H9 (cell line): ENCODE data around the gene FBXO2. TPM values are rescaled to one million over a fixed set of nuclear protein-coding genes. Genes with fewer than 3 reads are reported as not detected.

Experiments used
- DNase-seq: peaks from one replicate; pipeline ENCODE4 v3.0.0-alpha.2; 2017
- H2AFZ ChIP-seq: one replicate; pipeline ENCODE4 v1.6.1; 2013; ENCODE audit warnings: mild to moderate bottlenecking, low read length, control low read depth, moderate library complexity
- H2AK5ac ChIP-seq: 2 replicates; pipeline ENCODE4 v1.6.1; 2013; ENCODE audit warnings: low read length, control low read depth, mixed read lengths; ENCODE audit not compliant: insufficient read length
- H2BK120ac ChIP-seq: one replicate; pipeline ENCODE4 v1.6.1; 2013; ENCODE audit warnings: low read depth, mild to moderate bottlenecking, low read length, control low read depth, inconsistent platforms; ENCODE audit not compliant: poor library complexity, severe bottlenecking
- H2BK12ac ChIP-seq: 2 replicates; pipeline ENCODE4 v1.6.1; 2013; ENCODE audit warnings: low read length, control low read depth, mixed read lengths, low read depth; ENCODE audit not compliant: insufficient read length
- H2BK15ac ChIP-seq: 2 replicates; pipeline ENCODE4 v1.6.1; 2013; ENCODE audit warnings: low read depth, low read length, control low read depth
- H2BK20ac ChIP-seq: one replicate; pipeline ENCODE4 v1.6.1; 2013; ENCODE audit warnings: low read depth, mild to moderate bottlenecking, low read length, control low read depth, inconsistent platforms; ENCODE audit not compliant: poor library complexity, severe bottlenecking
- H2BK5ac ChIP-seq: 2 replicates; pipeline ENCODE4 v1.6.1; 2013; ENCODE audit warnings: low read length, control low read depth, mixed read lengths; ENCODE audit not compliant: insufficient read length
- H3K14ac ChIP-seq: 2 replicates; pipeline ENCODE4 v1.6.1; 2013; ENCODE audit warnings: low read length, control low read depth; ENCODE audit not compliant: insufficient read depth
- H3K18ac ChIP-seq: 2 replicates; pipeline ENCODE4 v1.6.1; 2013; ENCODE audit warnings: low read depth, mild to moderate bottlenecking, mixed read lengths, low read length, control low read depth; ENCODE audit not compliant: insufficient read length
- H3K23ac ChIP-seq: 2 replicates; pipeline ENCODE4 v1.6.1; 2013; ENCODE audit warnings: low read length, control low read depth, mixed read lengths, low read depth; ENCODE audit not compliant: insufficient read length
- H3K23me2 ChIP-seq: 2 replicates; pipeline ENCODE4 v1.6.1; 2013; ENCODE audit warnings: low read depth, mild to moderate bottlenecking, mixed read lengths, low read length, control low read depth; ENCODE audit not compliant: insufficient read length, poor library complexity, severe bottlenecking
- H3K27ac ChIP-seq: 2 replicates; pipeline ENCODE4 v1.5.1; 2013; ENCODE audit warnings: low read length, control low read depth, mixed read lengths, low read depth; ENCODE audit not compliant: insufficient read length
- H3K27me3 ChIP-seq: 2 replicates; pipeline ENCODE4 v1.6.1; 2013; ENCODE audit warnings: low read length, control low read depth, inconsistent platforms; ENCODE audit not compliant: insufficient read depth
- H3K4ac ChIP-seq: 2 replicates; pipeline ENCODE4 v1.6.1; 2013; ENCODE audit warnings: low read depth, mild to moderate bottlenecking, control low read depth, inconsistent platforms, low read length, moderate library complexity
- H3K4me1 ChIP-seq: 2 replicates; pipeline ENCODE4 v1.6.1; 2013; ENCODE audit warnings: low read length, control low read depth, inconsistent platforms; ENCODE audit not compliant: insufficient read depth
- H3K4me2 ChIP-seq: 2 replicates; pipeline ENCODE4 v1.6.1; 2013; ENCODE audit warnings: low read length, control low read depth, mixed read lengths; ENCODE audit not compliant: insufficient read length, insufficient read depth
- H3K56ac ChIP-seq: 2 replicates; pipeline ENCODE4 v1.6.1; 2013; ENCODE audit warnings: low read depth, mild to moderate bottlenecking, mixed read lengths, low read length, control low read depth; ENCODE audit not compliant: insufficient read length
- H3K79me1 ChIP-seq: 2 replicates; pipeline ENCODE4 v1.6.1; 2013; ENCODE audit warnings: low read depth, mild to moderate bottlenecking, moderate library complexity, low read length, control low read depth, inconsistent platforms; ENCODE audit not compliant: insufficient read depth, poor library complexity, severe bottlenecking
- H3K79me2 ChIP-seq: 2 replicates; pipeline ENCODE4 v1.6.1; 2013; ENCODE audit warnings: low read length, control low read depth, inconsistent platforms; ENCODE audit not compliant: insufficient read depth
- H3K9ac ChIP-seq: 2 replicates; pipeline ENCODE4 v1.6.1; 2013; ENCODE audit warnings: low read length, control low read depth, mixed read lengths; ENCODE audit not compliant: insufficient read length; ENCODE audit errors: extremely low read depth
- H3K9me3 ChIP-seq: one replicate; pipeline ENCODE4 v1.6.1; 2013; ENCODE audit warnings: low read depth, low read length, inconsistent platforms; ENCODE audit not compliant: control insufficient read depth
- H3T11ph ChIP-seq: one replicate; pipeline ENCODE4 v1.6.1; 2013; ENCODE audit warnings: mild to moderate bottlenecking, low read length, control low read depth, inconsistent platforms
- H4K20me1 ChIP-seq: one replicate; pipeline ENCODE4 v1.6.1; 2013; ENCODE audit not compliant: control insufficient read depth, insufficient read length, insufficient read depth
- H4K5ac ChIP-seq: 2 replicates; pipeline ENCODE4 v1.6.1; 2013; ENCODE audit warnings: low read depth, mild to moderate bottlenecking, mixed read lengths, low read length, control low read depth; ENCODE audit not compliant: insufficient read length
- H4K8ac ChIP-seq: replicated peaks from 2 replicates; pipeline ENCODE4 v1.6.1; 2013; ENCODE audit warnings: low read length, control low read depth, mixed read lengths, low read depth; ENCODE audit not compliant: insufficient read length
- H4K91ac ChIP-seq: 2 replicates; pipeline ENCODE4 v1.6.1; 2013; ENCODE audit warnings: low read depth, mild to moderate bottlenecking, moderate library complexity, mixed read lengths, low read length, control low read depth; ENCODE audit not compliant: insufficient read length
- H3K27ac Mint-ChIP-seq, 3 experiments: 2 replicates in 2 of 3; 3 replicates in 1 of 3; pipeline ENCODE4 v1.8.0; 2020 to 2021; ENCODE audit warnings: mixed read lengths in 3 of 3, mild to moderate bottlenecking in 1 of 3, moderate library complexity in 1 of 3
- H3K27me3 Mint-ChIP-seq: 2 replicates; pipeline ENCODE4 v1.8.0; 2021; ENCODE audit warnings: low read depth, mild to moderate bottlenecking, moderate library complexity, mixed read lengths
- H3K36me3 Mint-ChIP-seq, 3 experiments: 2 replicates in 2 of 3; 3 replicates in 1 of 3; pipeline ENCODE4 v1.8.0; 2020 to 2021; ENCODE audit warnings: low read depth in 3 of 3, mixed read lengths in 3 of 3; ENCODE audit not compliant: insufficient read depth in 1 of 3
- H3K4me1 Mint-ChIP-seq, 2 experiments: 2 replicates each; pipeline ENCODE4 v1.8.0; 2020; ENCODE audit warnings: mixed read lengths in 2 of 2
- H3K4me3 Mint-ChIP-seq, 2 experiments: 2 replicates in 1 of 2; 3 replicates in 1 of 2; pipeline ENCODE4 v1.8.0; 2020 to 2021; ENCODE audit warnings: mild to moderate bottlenecking in 2 of 2, mixed read lengths in 2 of 2, moderate library complexity in 1 of 2
- H3K9me3 Mint-ChIP-seq, 2 experiments: 2 replicates in 1 of 2; 3 replicates in 1 of 2; pipeline ENCODE4 v1.8.0; 2020; ENCODE audit warnings: mild to moderate bottlenecking in 2 of 2, mixed read lengths in 2 of 2, moderate library complexity in 1 of 2
- WGBS: extraction: QIAGEN DNeasy Blood & Tissue Kit; methylation state at CpG from one replicate; pipeline ENCODE4 v1.1.7; 2013; ENCODE audit warnings: missing lambda C conversion rate, low lambda C conversion rate, mixed read lengths; ENCODE audit not compliant: insufficient read length; ENCODE audit errors: extremely low coverage; 5-methylcytosine and 5-hydroxymethylcytosine counted together
- total RNA-seq: library from RNA; stranded (reverse); gene quantifications from 2 replicates; pipeline ENCODE4 v1.2.1, GENCODE V29; 2021
- TF ChIP-seq, protein P1 (sequence below): fragments of 200-600 bp; sonication (generic); conservative IDR thresholded peaks from 3 replicates; pipeline ENCODE4 v1.8.0; 2021; ENCODE audit warnings: antibody characterized with exemption, mild to moderate bottlenecking

Gene FBXO2
- total RNA-seq, 1 experiment from 2014 or later, result 28.9 TPM

DNA sequence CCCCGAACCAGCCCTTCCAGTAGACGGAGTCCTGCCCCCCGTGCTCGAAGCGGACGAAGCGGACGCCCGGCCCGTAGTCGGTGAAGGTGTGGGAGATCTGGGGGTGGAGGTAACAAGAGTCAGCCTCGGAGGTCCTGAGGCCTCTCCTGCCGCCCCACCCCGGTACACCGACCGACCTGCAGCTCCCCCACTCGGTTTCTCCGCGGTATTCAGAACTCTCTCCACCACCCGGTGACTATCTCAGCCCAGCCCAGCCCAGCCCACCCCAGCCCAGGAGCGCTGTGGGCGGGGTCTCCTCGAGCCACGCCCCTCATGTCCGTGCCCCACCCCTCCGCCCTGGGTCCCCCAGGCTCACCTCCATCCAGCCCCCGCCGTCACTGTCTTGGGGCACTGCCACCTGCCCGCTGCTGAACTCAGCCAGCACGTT, 5.5 kb downstream of the FBXO2 start:
- Histone ChIP-seq H2AK5ac (no peak overlapping the region), H3K9ac (no peak overlapping the region), H3K23ac (no peak overlapping the region), H4K91ac (no peak overlapping the region), H3K4me1 (no peaks in the 10 kb centered on the region), H3K18ac (no peak overlapping the region), H2AFZ (no peak overlapping the region), H3K27ac (no peak overlapping the region), H2BK120ac (peak overlapping the region; percentile 63), H3K14ac (no peak overlapping the region), H4K20me1 (no peaks in the 10 kb centered on the region), H2BK5ac (no peak overlapping the region), H3K79me1 (no peaks in the 10 kb centered on the region), H2BK12ac (no peak overlapping the region), H3K4me2 (peak overlapping the region; percentile 29), H4K5ac (no peak overlapping the region), H3K79me2 (no peaks in the 10 kb centered on the region), H3K4ac (no peak overlapping the region), H3T11ph (no peak overlapping the region), H4K8ac (no peak overlapping the region), H3K27me3 (no peaks in the 10 kb centered on the region; the same call in 1 of the 2 replicates), H2BK20ac (no peak overlapping the region), H3K56ac (no peak overlapping the region), H3K23me2 (peaks cover 3% of the 10 kb centered on the region), H3K9me3 (no peaks in the 10 kb centered on the region), H2BK15ac (no peak overlapping the region)
- TF ChIP-seq, protein P1, sequence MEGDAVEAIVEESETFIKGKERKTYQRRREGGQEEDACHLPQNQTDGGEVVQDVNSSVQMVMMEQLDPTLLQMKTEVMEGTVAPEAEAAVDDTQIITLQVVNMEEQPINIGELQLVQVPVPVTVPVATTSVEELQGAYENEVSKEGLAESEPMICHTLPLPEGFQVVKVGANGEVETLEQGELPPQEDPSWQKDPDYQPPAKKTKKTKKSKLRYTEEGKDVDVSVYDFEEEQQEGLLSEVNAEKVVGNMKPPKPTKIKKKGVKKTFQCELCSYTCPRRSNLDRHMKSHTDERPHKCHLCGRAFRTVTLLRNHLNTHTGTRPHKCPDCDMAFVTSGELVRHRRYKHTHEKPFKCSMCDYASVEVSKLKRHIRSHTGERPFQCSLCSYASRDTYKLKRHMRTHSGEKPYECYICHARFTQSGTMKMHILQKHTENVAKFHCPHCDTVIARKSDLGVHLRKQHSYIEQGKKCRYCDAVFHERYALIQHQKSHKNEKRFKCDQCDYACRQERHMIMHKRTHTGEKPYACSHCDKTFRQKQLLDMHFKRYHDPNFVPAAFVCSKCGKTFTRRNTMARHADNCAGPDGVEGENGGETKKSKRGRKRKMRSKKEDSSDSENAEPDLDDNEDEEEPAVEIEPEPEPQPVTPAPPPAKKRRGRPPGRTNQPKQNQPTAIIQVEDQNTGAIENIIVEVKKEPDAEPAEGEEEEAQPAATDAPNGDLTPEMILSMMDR, result 0 out of 3 replicates have a peak, but pooled peaks have one; percentile 12
- WGBS, result no CpG with 5 or more reads among the region's 30 CpGs
- H3K27me3 Mint-ChIP-seq, result peaks cover 45% of the 10 kb centered on the region
- H3K4me1 Mint-ChIP-seq, result peaks cover 18 to 28% of the 10 kb centered on the region in 2 experiments
- DNase-seq, result peak; percentile 77
- H3K27ac Mint-ChIP-seq, result no peak overlapping the region
- no peaks in the 10 kb centered on the region; a peak in 1 of 7 replicates for H3K36me3 Mint-ChIP-seq
- no peaks in the 10 kb centered on the region; a peak in 1 of 5 replicates for H3K9me3 Mint-ChIP-seq
- peak overlapping the region; percentile 40 to 67; a peak in 4 of 5 replicates for H3K4me3 Mint-ChIP-seq
